Erythroblast (primary cell): ENCODE data around the gene LSAMP.

Source experiments
- GATA1 ChIP-seq: IDR thresholded peaks from 2 replicates; pipeline ENCODE4 v1.6.1; 2011; ENCODE audit warnings: low read depth, mild to moderate bottlenecking, control low read depth, low read length, moderate library complexity
- POLR2A ChIP-seq: IDR thresholded peaks from 2 replicates; pipeline ENCODE4 v1.6.1; 2011; ENCODE audit warnings: mild to moderate bottlenecking, low read length

DNA sequence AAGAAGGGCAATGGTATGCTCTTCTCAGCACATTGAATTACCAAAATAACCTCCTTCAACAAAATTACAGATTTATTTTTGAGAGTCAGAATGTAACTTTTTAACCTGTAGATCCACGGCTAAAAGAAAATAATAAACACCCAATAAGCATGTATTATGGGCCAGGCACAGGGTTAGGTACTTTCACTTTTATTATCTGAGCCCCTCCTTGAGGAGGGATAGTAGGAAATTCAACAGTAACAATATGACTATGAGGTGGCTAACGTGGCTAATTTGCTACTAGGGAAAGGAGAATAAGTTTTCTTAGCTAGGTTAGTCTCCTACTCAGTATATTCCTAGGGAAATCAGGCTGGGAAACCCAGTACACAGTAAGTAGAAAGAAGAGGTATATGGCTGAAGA, 515.1 kb downstream of the LSAMP start:
- TF ChIP-seq POLR2A: no peak
- no peak for TF ChIP-seq GATA1
